GM21529 (cell line): ENCODE data around the gene KDM1A.

ENCODE experiments used
- ATAC-seq: cut with Tn5 transposase; IDR thresholded peaks from one replicate; pipeline ENCODE4 v1.9.1; 2021; ENCODE audit not compliant: unreplicated experiment

The KDM1A gene

GRCh38 chr1:23066075-23066474 is 46.8 kb downstream of the KDM1A start:
- ATAC-seq = no peak

- ATAC-seq = no peak
Observed at GRCh38 chr1:23069149-23069548, 49.9 kb downstream of the KDM1A start.

- no peak for ATAC-seq
Observed at GRCh38 chr1:23069675-23070074, 50.4 kb downstream of the KDM1A start.

- ATAC-seq = no peak
Observed at GRCh38 chr1:23074012-23074411, 54.7 kb downstream of the KDM1A start.

- ATAC-seq = no peak
Observed at GRCh38 chr1:23079025-23079424, 59.8 kb downstream of the KDM1A start.

GRCh38 chr1:23080885-23081284 is 61.6 kb downstream of the KDM1A start:
- ATAC-seq = no peak

- no peak for ATAC-seq
Observed at GRCh38 chr1:23081376-23081775, 62.1 kb downstream of the KDM1A start.

GRCh38 chr1:23083714-23084480 is 64.6 kb downstream of the KDM1A start:
- ATAC-seq = no peak

- no peak for ATAC-seq
Observed at GRCh38 chr1:23084880-23085279, 65.6 kb downstream of the KDM1A start.

- ATAC-seq = no peak
Observed at GRCh38 chr1:23085696-23086095, 66.4 kb downstream of the KDM1A start.

GRCh38 chr1:23088027-23088426 is 68.8 kb downstream of the KDM1A start:
- no peak for ATAC-seq

- no peak for ATAC-seq
Observed at GRCh38 chr1:23090056-23090455, 70.8 kb downstream of the KDM1A start.

- no peak for ATAC-seq
Observed at GRCh38 chr1:23091545-23091944, 72.3 kb downstream of the KDM1A start.

- ATAC-seq = no peak
Observed at GRCh38 chr1:23092447-23092846, 73.2 kb downstream of the KDM1A start.

- ATAC-seq = no peak
Observed at GRCh38 chr1:23097316-23097715, 78.0 kb downstream of the KDM1A start.

- no peak for ATAC-seq
Observed at GRCh38 chr1:23098463-23099170, 79.3 kb downstream of the KDM1A start.

- ATAC-seq = no peak
Observed at GRCh38 chr1:23099171-23099536, 79.9 kb downstream of the KDM1A start.

GRCh38 chr1:23100074-23100748 is 80.9 kb downstream of the KDM1A start:
- ATAC-seq = no peak

- ATAC-seq = no peak
Observed at GRCh38 chr1:23101101-23101827, 82.0 kb downstream of the KDM1A start.

GRCh38 chr1:23101887-23102286 is 82.6 kb downstream of the KDM1A start:
- no peak for ATAC-seq

GRCh38 chr1:23102289-23102688 is 83.0 kb downstream of the KDM1A start:
- no peak for ATAC-seq
